HepG2 (cell line): ENCODE data around the gene CLIC4. TPM values are rescaled to one million over a fixed set of nuclear protein-coding genes. Genes with fewer than 3 reads are reported as not detected.
A peak's percentile ranks its signal among the peaks of the same experiment; 100 is the strongest.

ENCODE experiments used
- AFF4 ChIP-seq: sonication (generic); formaldehyde crosslinking; IDR thresholded peaks from 2 replicates; pipeline ENCODE4 v1.4.0; 2020; ENCODE audit warnings: missing genetic modification reagents
- AGO1 ChIP-seq: fragments of 200-400 bp; formaldehyde crosslinking; IDR thresholded peaks from 2 replicates; pipeline ENCODE4 v1.6.1; 2017; ENCODE audit warnings: mild to moderate bottlenecking, low read depth, low read length, moderate library complexity; ENCODE audit not compliant: poor library complexity, severe bottlenecking
- AHDC1 ChIP-seq: sonication (generic); formaldehyde crosslinking; IDR thresholded peaks from 2 replicates; pipeline ENCODE4 v1.5.1; 2020; ENCODE audit warnings: mild to moderate bottlenecking, missing genetic modification reagents, borderline replicate concordance
- HNF1A ChIP-seq, 2 experiments: sonication (generic) in 1 of 2; formaldehyde crosslinking in 1 of 2; IDR thresholded peaks; 2 replicates each; pipeline versions ENCODE4 v1.4.0 to v1.6.1; 2016 to 2020; ENCODE audit warnings: borderline replicate concordance in 1 of 2, low read depth in 1 of 2, mild to moderate bottlenecking in 1 of 2, missing genetic modification reagents in 1 of 2
- HOXA5 ChIP-seq: sonication (generic); formaldehyde crosslinking; IDR thresholded peaks from 2 replicates; pipeline ENCODE4 v1.4.0; 2020; ENCODE audit warnings: missing genetic modification reagents
- ISL2 ChIP-seq: sonication (generic); formaldehyde crosslinking; IDR thresholded peaks from 2 replicates; pipeline ENCODE4 v1.5.0; 2020; ENCODE audit warnings: missing genetic modification reagents
- MED1 ChIP-seq: sonication (generic); formaldehyde crosslinking; IDR thresholded peaks from 2 replicates; pipeline ENCODE4 v1.4.0; 2020; ENCODE audit warnings: missing genetic modification reagents
- MIXL1 ChIP-seq: IDR thresholded peaks from 2 replicates; pipeline ENCODE4 v1.6.1; 2016
- NR2F1 ChIP-seq, 2 experiments: fragments of 450-650 bp in 1 of 2; formaldehyde crosslinking in 1 of 2; IDR thresholded peaks; 2 replicates each; pipeline versions ENCODE4 v1.5.0 to v1.6.1; 2016 to 2020; ENCODE audit warnings: mild to moderate bottlenecking in 1 of 2, missing compliant biosample characterization in 1 of 2, missing genetic modification reagents in 1 of 2, moderate library complexity in 1 of 2
- TBX2 ChIP-seq: sonication (generic); formaldehyde crosslinking; IDR thresholded peaks from 2 replicates; pipeline ENCODE4 v1.5.0; 2020; ENCODE audit warnings: missing genetic modification reagents, mild to moderate bottlenecking, borderline replicate concordance
- ZBTB37 ChIP-seq: sonication (generic); formaldehyde crosslinking; IDR thresholded peaks from 2 replicates; pipeline ENCODE4 v1.4.0; 2020; ENCODE audit warnings: mild to moderate bottlenecking, missing genetic modification reagents
- polyA plus RNA-seq, 8 experiments: library from polyadenylated mRNA; depleted of rRNA in 3 of 8; stranded (reverse) in 7 of 8; unstranded in 1 of 8; fragments of >200 nt; fragmentation: Illumina TruSeq in 4 of 8; extraction: Trizol in 4 of 8; gene quantifications; 2 replicates each; pipeline versions ENCODE4 v1.2.1 to v1.2.3, GENCODE V29; 2011 to 2016; ENCODE audit warnings: low read depth in 4 of 8, missing spikeins in 1 of 8, mixed read lengths in 1 of 8; ENCODE audit not compliant: insufficient read depth in 1 of 8
- total RNA-seq, 5 experiments: library from RNA; depleted of rRNA; stranded (reverse); fragments of >200 nt; fragmentation: Illumina TruSeq; extraction: Trizol; gene quantifications; 2 replicates each; pipeline ENCODE4 v1.2.3, GENCODE V29; 2016; ENCODE audit warnings: low read depth in 1 of 5

Gene CLIC4
- total and polyA plus RNA-seq, 2 of the 13 experiments (the other 11 are each of a cell fraction or from before 2014, with no cell fraction given), result 23.3 to 77.4 TPM

GRCh38 chr1:24724345-24725208 lies 20.7 kb upstream of the CLIC4 start (continued):
- peak; percentile 43; the same call in 1 of the 2 replicates for TF ChIP-seq AHDC1
- TF ChIP-seq MIXL1 (CRISPR knock-in tag), result peak; percentile 22
- no peak for TF ChIP-seq HNF1A (IDR thresholded peaks at IDR 0.05; ENCODE audit: low read depth)
- peak; percentile 17; the same call in 1 of the 2 replicates for TF ChIP-seq HNF1A (CRISPR knock-in tag; IDR thresholded peaks at IDR 0.05; ENCODE audit: borderline replicate concordance)
- peak; percentile 42; the same call in 1 of the 2 replicates for TF ChIP-seq TBX2 (CRISPR knock-in tag)
- 0 out of 2 replicates have a peak, but pooled peaks have one; percentile 22 for TF ChIP-seq ZBTB37
- TF ChIP-seq HOXA5 (CRISPR knock-in tag), result 0 out of 2 replicates have a peak, but pooled peaks have one; percentile 25
- peak in 1 of 2 experiments; percentile 65; a peak in 1 of 4 replicates for TF ChIP-seq NR2F1 (CRISPR knock-in tag; IDR thresholded peaks at IDR 0.05)
- peak; percentile 10; the same call in 1 of the 2 replicates for TF ChIP-seq ISL2 (CRISPR knock-in tag)
- TF ChIP-seq MED1 (CRISPR knock-in tag), result peak; percentile 21
- no peak for TF ChIP-seq AGO1
- TF ChIP-seq AFF4 (CRISPR knock-in tag), result 0 out of 2 replicates have a peak, but pooled peaks have one; percentile 68
